Measurements from ENCODE around the gene MSGN1.
"Not testable (repeated sequence)": the region's sequence is repeated elsewhere in the genome, so short reads cannot be mapped to it uniquely, and the experiment has no call there.

MSGN1 gene

GRCh38 chr2:17815468-17816184 is 634 bp upstream of the MSGN1 start:
- no peak for TF ChIP-seq CTCF (conservative IDR thresholded peaks at IDR 0.05; ENCODE audit: low read depth, low read length)
- no peak overlapping the region for H3K4me3 ChIP-seq (ENCODE audit: low read length)
- DNase-seq (ENCODE audit: low read depth) = no peak

GRCh38 chr2:17818235-17818815 is 2.1 kb downstream of the MSGN1 start:
- no peak for TF ChIP-seq CTCF (conservative IDR thresholded peaks at IDR 0.05; ENCODE audit: low read depth, low read length)
- H3K4me3 ChIP-seq (ENCODE audit: low read length) = no peak overlapping the region

GRCh38 chr2:17821080-17821479 is 4.8 kb downstream of the MSGN1 start:
- TF ChIP-seq CTCF (conservative IDR thresholded peaks at IDR 0.05; ENCODE audit: low read depth, low read length) = no peak
- DNase-seq (ENCODE audit: low read depth) = no peak

More at GRCh38 chr2:17818235-17818815, 2.1 kb downstream of the MSGN1 start:
- no peak for DNase-seq (ENCODE audit: low read depth)

GRCh38 chr2:17821535-17822444 is 5.5 kb downstream of the MSGN1 start:
- no peak for TF ChIP-seq CTCF (conservative IDR thresholded peaks at IDR 0.05; ENCODE audit: low read depth, low read length)
- H3K4me3 ChIP-seq (ENCODE audit: low read length) = no peak overlapping the region
- DNase-seq (ENCODE audit: low read depth) = no peak

More at GRCh38 chr2:17821080-17821479, 4.8 kb downstream of the MSGN1 start:
- H3K4me3 ChIP-seq (ENCODE audit: low read length) = no peak overlapping the region

- no peak for DNase-seq (ENCODE audit: low read depth)
- no peak overlapping the region for H3K4me3 ChIP-seq (ENCODE audit: low read length)
- no peak for TF ChIP-seq CTCF (conservative IDR thresholded peaks at IDR 0.05; ENCODE audit: low read depth, low read length)
These were observed 6.3 kb downstream of the MSGN1 start for GRCh38 chr2:17822445-17823117.

GRCh38 chr2:17823646-17824045 is 7.4 kb downstream of the MSGN1 start:
- not testable (repeated sequence) for DNase-seq (ENCODE audit: low read depth); H3K4me3 ChIP-seq (ENCODE audit: low read length)

- DNase-seq (ENCODE audit: low read depth) = no peak
These were observed 11.1 kb downstream of the MSGN1 start for GRCh38 chr2:17827316-17827715.

More at GRCh38 chr2:17827316-17827715, 11.1 kb downstream of the MSGN1 start:
- no peak overlapping the region for H3K4me3 ChIP-seq (ENCODE audit: low read length)
- no peak for TF ChIP-seq CTCF (conservative IDR thresholded peaks at IDR 0.05; ENCODE audit: low read depth, low read length)

Measured in retinal pigment epithelial cell (primary cell).